A549 (cell line): Measurements from ENCODE around the gene PACSIN1.

Experiments used
- CHD2 ChIP-seq: fragments of 150-350 bp; IDR thresholded peaks from 2 replicates; pipeline ENCODE4 v1.6.1; 2014; ENCODE audit warnings: low read length; ENCODE audit not compliant: partially characterized antibody
- CTCF ChIP-seq: fragments of >200 bp; sonication (Bioruptor Twin); formaldehyde crosslinking; IDR thresholded peaks from 3 replicates; pipeline ENCODE4 v1.5.1; 2016
- KDM1A ChIP-seq: fragments of 200-600 bp; sonication (generic); IDR thresholded peaks from 2 replicates; pipeline ENCODE4 v1.6.1; 2016; ENCODE audit warnings: low read depth, mild to moderate bottlenecking
- PBX3 ChIP-seq: IDR thresholded peaks from 2 replicates; pipeline ENCODE4 v1.6.1; 2012
- POLR2AphosphoS2 ChIP-seq: conservative IDR thresholded peaks from 2 replicates; pipeline ENCODE4 v1.6.1; 2012; ENCODE audit warnings: low read length, improper control_type of control experiment, inconsistent platforms
- TF ChIP-seq, protein P1 (sequence below): fragments of 450-650 bp; IDR thresholded peaks from 2 replicates; pipeline ENCODE4 v1.6.1; 2014; ENCODE audit warnings: antibody characterized with exemption

- TF ChIP-seq CTCF = no peak
- TF ChIP-seq KDM1A = no peak
- no peak for TF ChIP-seq POLR2AphosphoS2
- TF ChIP-seq CHD2 = no peak
- no peak for TF ChIP-seq PBX3
- TF ChIP-seq, protein P1, sequence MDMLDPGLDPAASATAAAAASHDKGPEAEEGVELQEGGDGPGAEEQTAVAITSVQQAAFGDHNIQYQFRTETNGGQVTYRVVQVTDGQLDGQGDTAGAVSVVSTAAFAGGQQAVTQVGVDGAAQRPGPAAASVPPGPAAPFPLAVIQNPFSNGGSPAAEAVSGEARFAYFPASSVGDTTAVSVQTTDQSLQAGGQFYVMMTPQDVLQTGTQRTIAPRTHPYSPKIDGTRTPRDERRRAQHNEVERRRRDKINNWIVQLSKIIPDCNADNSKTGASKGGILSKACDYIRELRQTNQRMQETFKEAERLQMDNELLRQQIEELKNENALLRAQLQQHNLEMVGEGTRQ = no peak
Measured at GRCh38 chr6:34523441-34524206, 57.7 kb downstream of the PACSIN1 start.
